ENCODE data around the gene LSG1.

- TF ChIP-seq, protein P1, sequence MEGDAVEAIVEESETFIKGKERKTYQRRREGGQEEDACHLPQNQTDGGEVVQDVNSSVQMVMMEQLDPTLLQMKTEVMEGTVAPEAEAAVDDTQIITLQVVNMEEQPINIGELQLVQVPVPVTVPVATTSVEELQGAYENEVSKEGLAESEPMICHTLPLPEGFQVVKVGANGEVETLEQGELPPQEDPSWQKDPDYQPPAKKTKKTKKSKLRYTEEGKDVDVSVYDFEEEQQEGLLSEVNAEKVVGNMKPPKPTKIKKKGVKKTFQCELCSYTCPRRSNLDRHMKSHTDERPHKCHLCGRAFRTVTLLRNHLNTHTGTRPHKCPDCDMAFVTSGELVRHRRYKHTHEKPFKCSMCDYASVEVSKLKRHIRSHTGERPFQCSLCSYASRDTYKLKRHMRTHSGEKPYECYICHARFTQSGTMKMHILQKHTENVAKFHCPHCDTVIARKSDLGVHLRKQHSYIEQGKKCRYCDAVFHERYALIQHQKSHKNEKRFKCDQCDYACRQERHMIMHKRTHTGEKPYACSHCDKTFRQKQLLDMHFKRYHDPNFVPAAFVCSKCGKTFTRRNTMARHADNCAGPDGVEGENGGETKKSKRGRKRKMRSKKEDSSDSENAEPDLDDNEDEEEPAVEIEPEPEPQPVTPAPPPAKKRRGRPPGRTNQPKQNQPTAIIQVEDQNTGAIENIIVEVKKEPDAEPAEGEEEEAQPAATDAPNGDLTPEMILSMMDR (IDR thresholded peaks at IDR 0.05; ENCODE audit: low read length) = no peak
- no peak for TF ChIP-seq EZH2phosphoT487 (IDR thresholded peaks at IDR 0.05; ENCODE audit: low read length)
Measured at GRCh38 chr3:194664857-194665256, 7.1 kb downstream of the LSG1 start.

All from MM.1S (cell line).